Inflammatory macrophage treated with lipopolysaccharide for 4 hours (primary cell): Measurements from ENCODE around the gene LSP1.

ENCODE experiments used
- DNase-seq: peaks from one replicate; pipeline ENCODE4 v3.0.0-alpha.2; 2020

Gene LSP1

DNA sequence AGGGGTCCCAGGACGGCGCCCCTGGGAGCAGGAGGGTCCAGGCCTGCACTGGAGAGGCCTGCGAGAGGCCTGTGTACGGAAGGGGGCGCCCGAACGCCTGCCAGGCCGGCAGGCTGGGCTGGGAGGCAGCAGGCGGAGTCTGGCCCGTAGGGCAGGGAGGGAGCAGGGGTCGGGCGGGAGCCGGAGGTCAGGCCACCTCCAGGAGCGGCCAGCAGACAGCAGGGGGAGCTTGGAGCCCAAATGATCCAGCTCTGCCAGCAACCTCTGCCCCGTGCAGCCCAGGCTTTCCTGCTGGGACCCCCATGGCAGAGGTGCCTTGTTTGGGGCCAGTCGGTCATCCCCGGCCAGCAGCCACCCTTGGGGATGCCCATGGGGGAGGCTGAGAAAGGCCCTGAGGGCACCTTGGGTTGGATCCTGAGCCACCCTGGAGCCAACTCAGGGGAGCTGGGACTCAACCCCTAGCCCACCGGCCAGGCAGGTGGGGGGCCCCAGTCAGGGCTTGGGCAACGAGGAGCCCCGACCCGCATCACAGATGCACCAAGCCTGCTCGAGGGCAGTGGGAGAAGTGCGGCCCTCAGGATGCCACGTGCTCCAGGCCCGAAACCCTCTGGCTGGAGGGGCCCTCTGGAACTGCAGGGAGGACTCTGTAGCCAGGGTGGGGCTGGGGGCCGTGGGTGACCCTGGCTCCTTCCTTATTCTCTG, 27.7 kb upstream of the LSP1 start:
- peak; percentile 47 for DNase-seq

DNA sequence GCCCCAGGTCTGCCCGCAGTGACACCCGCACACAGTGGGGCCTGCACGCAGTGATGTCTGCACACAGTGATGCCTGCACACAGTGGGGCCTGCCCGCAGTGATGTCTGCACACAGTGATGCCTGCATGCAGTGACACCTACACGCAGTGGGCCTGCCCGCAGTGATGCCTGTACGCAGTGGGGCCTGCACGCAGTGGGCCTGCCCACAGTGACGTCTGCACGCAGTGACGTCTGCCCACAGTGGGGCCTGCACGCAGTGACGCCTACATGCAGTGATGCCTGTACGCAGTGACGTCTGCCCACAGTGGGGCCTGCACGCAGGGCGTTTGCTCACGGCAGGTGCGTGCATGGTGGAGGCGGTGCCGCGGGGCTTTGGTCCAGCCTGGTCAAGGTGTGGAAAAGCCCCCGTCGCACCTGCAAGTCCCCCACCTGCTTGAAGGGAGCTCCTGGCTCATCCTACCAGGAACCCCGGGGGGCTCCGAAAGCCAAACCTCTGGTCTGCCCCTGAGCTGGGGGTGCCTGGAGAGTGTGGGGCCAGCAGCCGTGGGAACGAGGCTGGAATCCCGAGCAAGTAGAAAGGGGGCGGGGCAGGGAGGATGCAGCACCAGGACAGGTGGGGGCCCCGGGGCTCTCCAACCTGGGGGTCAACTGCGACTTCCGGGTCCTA, 27.0 kb upstream of the LSP1 start:
- no peak for DNase-seq

DNA sequence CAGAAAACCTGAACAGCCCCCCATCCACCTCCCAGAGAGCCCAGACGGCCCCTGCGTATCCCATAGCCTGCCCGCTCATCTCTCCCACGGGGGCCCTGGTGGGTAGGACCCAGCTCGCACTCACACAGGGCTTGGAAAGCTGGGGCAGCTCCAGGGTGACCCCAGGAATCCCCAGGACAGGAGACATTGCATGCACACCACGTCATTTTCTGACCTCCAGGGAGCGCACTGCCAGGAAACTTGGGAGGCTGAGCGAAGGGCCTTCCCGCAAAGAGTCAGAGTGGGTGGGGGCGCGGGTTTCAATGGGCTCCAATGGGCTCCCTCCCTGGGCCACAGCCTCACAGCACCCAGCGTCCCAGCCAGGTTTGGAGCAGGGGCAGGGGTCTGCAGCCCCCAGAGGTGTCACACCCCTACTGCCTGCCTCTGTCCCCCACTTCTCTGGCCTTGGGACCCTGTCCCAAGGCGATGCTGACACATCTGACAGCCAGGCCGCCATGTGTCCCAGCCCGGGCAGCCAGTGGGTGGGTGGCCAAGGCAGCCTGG, 26.3 kb upstream of the LSP1 start:
- DNase-seq = no peak

DNA sequence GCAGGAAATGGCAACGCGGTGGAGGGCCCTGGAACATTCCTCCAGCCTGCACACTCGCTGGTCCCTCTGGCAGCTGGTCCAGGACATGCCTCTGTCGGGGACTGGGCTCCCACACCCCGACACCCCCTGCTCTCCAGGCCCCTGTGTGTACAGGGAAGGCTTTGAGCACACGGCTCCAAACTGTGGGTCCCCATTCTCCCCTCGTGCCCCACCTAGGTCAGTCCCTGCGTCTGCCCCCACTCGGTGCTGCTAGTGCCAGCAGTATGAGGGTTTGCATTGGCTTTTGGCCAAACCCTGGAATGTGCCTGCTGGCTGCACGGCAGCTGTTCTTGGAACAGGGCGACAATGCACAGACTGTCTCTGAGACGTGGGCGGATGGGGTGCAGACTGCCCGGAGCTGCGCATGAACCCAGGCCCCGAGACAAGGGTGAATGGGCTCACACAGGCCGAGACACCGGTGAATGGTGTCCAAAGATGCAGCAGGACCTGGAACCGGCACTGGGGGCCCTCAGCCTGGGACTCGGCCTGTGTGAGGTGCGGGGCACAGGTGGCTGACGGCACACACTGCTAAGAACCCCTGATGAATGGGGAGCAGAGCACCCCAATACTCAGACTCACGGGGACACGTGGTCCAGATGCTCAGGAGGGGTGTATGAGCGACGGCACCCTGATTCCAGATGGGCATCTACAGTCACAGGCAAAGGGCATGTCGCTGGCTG, 25.6 kb upstream of the LSP1 start:
- no peak for DNase-seq

DNA sequence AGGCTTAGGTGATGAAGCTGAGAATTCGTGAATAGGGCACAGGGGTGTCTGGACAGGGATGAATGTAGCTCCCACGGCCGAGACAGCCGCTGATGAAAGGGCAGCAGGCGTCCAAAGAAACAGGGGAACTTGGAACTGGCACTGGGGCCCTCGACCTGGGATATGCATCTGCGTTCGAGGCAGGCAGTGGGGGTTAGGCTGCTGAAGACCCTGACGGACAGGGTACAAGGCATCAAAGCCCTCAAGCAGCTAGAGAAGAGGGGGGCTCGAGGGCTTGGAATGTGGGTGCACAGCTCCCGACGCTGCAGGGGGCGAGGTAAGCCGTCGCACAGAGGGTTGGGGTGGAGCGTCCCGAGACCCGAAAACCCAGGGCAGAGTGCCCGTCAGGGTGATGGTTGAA, 25.0 kb upstream of the LSP1 start:
- DNase-seq = no peak

DNA sequence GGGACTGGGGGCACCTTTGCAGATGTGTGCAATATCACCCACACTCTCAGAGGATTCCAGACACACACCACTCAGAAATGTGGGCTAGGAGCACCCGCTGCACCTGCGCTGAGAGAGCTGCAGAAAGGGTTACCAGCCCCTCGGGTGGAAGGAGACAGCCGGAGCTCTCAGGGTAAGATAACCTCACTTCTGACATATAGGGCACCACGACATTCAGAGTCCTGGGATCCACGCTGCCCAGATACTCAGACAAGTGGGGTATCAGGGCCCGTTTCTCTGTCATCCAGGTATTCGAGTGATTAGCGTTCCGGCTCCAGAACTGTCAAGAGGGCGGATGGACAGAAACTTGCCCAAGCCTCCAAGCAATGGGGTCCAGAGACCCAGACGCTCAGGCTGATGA, 24.3 kb upstream of the LSP1 start:
- no peak for DNase-seq

DNA sequence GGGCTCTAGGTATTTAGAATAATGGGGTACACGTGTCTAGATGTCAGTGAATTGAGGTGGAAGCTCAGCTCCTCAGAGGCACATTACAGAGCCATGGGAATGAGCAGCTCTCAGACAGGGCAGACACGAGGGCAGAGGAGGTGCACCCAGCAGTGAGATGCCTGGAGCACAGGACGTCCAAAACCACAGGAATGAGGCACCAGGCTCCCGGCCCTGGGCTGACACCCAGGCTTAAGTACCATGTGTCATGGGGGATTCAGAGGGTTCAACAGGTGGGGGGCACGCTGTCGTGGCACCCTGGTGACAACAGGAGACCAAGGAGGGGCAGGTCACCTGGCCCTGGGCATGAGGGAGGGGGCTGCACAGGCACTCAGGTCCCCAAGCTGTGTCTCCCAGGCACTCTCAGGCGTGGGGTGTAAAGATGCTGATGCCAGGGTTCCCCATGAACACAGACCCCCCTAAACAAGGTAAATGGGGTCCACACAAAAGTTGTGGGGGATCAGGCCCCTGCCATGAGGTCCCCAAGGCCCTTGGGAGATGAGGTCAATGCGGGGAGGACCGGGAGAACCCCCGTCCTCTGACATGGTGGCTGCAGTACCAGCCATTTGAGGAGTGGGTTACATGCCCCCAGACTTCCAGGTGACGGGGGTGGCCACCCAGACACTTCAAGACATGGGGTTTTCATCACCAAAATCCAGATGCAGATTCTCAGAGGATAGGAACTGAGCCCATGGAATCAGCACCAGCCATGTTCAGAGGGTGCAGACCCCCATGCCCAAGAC, 23.7 kb upstream of the LSP1 start:
- no peak for DNase-seq

DNA sequence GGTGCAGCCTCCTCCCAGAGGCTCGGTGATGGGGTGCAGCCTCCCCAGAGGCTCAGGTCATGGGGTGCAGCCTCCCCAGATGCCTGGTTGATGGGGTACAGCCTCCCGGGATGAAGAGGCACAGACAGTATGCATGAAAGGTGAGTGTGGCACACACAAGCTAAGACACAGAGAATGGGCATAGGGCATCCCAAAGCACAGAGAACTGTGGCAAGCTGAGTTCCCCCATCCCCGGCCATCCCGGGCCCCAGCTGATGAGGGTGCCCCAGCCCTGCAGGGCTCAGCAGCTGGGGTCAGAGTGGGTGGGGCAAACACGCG, 22.9 kb upstream of the LSP1 start:
- no peak for DNase-seq

DNA sequence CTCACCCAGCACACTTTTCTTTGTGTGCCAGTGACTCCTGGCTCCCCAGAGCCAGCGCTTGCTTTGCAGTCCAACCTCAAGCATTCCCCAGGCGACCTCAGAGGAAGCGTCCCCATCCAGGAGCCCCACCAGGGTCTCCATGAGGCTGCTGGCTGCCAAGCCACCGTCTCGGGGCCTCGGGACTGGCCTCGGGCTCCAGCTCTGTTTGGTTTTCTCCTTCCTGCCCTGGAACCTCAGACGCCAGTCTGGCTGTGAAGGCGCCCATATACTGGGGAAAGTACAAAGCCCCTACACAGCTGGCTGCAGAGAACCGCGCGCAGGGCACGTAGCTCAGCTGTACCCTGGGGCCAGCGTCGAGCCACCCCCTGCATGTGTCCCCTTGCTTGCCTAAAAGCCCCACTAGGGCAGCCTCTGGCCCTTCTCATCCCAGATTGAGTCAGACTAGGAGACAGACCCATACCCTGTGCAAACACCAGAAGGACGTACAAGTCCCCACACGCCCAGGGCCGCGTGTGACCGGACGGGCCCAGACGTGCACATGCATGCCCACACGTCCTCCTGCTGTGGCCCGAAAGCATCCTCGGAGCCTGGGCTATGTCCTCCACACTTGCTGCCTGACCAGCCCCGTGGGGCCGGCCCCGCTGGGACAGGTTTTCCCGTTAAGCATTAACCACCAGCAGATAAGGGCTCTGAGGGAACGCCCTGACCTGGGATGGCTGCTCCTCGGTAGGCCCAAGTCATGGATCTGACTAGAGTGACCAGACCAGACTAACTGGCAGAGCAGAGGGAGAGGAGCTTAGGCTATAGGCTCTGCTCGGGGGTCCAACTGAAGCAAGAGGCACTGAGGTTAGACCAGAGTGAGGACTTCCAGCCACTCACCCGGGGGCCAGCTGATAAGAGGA, 22.3 kb upstream of the LSP1 start:
- DNase-seq = no peak

DNA sequence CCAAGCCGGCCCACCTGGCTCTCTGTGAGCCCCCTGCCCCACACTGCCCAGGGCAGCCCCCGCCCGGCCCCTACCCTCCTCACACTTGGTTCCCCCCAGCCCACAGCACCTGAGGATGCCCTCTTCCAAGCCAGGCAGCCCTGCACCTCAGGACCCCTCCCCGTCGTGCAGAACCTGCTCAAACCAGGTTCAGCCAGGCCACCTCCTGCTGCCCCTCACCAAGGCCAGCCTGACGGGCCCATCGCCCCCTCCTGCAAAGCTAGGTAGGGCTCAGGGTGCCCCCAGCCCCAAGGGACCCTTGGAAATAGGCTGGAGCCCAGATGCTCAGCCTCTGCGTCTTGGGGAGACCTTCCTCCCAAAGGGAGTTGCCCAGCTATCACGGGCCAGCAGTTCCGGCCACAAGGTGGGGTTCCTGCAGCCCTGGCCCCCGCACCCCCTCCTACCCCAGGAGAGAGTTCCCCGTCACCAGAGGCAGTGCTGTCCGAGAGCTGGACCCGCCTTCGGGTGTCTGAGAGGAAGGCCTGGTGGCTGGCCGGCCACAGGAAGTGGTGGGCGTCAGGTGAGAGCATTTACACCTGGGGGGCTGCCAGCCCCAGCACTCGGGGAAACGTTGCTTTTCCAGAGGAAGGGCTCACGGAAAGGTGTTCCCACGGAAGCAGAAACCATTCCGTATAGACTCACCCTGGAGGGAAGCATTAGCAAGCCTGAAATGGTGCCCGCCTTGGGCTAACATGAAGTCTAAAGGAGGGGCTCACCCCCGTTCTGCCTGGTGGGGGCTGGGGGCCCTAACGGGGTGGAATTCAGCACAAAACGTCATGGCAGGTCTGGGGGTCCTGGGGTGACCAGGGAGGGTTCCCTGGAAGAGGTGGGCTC, 21.3 kb upstream of the LSP1 start:
- DNase-seq = no peak

DNA sequence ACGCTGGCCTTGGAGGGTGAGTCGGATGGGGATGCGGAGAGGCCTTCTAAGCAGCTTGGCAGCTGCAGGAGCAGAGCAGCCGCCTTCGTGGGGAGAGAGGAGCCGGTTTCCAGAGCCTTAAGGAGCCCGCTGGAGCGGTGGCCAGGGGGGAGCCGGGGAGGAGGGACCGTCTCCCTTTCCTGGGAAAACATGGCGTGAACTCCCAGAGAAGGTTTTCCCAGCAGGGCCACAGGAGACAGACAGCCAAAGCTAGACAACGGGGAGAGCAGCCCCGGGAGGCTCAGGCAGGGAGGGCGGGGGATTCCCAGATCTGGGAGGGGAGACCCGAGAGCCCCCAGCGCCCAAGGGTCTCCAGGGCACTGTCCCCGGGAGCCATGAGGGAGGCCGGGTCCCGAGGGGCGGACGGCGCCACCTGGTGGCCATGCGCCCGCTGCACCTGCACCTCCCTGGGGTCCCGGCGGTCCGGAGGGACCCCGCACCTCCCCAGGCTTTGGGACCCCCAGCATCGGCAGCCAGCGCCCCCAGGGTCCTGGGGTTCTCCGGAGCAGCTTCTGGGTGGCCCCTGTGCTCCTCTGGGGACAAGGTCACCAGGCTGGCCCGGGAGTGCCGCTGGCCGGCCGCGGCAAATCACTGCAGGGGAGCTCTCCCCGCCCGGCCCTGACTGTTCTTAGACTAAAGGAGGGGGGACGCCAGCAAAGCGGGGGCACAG, 20.5 kb upstream of the LSP1 start:
- peak; percentile 19 for DNase-seq

DNA sequence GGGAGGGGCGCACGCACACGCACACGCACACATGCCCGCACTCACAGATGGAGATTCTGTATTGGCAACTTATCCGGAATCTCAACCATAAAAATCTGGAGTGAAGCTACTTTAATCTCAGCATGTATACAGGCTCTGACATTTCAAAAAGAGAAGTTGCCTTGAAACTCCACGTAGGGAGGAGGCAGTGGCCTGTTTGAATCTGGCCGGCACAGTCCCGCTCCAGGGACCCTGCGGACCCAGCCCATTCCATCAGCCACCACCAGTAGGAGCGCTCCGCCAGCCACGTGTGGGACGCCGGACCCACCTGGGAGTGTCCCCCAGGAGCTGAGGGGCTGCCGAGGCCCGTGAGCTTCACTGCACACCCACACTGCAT, 20.0 kb upstream of the LSP1 start:
- peak; percentile 21 for DNase-seq

DNA sequence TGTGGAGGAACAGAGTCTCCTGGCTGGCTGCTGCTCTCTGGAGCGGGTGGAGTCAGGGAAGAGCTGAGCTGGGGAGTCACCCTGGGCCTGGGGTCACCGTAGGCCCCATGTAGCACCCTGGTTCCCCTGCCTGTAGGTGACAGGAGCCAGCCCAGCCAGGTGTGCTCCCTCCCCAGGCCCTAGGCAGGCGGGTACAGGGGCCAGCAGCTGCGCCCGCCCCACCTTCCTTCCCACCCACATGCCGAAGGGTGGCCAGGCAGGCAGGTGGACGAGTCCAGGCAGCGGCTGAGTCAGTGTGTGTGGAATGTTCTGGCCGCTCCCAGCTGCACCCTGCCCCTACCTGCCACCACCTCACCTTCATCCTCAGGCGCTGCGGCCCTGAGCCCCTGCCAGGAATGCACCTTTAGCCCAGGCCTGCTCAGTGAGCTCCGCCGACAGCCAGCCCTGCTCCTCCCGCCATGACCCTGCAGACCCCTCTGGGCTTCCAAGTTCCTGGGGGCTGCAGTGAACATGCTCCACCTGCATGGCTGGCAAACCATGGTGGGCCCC, 18.7 kb upstream of the LSP1 start:
- no peak for DNase-seq

DNA sequence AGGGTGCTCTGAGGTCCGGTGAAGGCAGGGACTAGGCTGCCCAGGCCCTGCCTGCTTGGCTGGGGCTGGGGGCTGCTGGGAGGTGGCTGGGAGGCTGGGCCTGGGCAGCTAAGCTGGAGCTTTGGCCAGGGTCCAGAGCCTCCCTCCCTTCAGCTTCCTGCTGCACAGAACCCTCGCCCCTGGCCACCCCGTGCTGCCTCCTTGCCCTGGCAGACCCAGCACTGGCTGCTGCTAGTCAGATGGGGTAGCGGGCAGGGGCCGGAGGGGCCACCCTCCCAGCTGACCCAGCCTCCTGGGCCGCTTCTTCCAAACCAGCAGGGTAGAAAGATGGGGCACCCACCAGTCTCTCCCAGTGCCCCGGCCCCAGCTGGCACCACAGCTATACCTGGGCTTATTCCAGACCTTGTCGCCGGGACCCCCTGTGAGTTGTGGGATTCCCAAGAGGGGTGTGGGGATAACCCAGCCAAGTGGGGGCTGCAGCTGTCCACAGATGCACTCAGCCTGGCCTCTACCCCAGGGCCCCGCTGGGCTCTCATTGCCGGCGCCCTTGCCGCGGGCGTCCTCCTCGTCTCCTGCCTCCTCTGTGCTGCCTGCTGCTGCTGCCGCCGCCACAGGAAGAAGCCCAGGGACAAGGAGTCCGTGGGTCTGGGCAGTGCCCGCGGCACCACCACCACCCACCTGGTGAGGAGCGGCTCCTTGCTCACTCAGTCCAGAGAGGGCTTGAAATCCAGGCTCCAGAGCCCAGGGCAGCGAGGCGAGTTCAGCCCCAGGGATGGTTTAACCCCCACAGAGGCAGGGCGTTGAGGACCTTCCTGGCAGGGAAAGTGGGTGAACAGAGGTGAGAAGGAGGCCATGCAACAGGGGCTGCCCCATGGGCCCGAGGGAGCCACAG, 17.9 kb upstream of the LSP1 start, which contains the start of gene SYT8:
Gene SYT8, plus strand, starts transcription at position 212 of the 892 bp plus-strand sequence. Its CDS starts 116 bp downstream, at position 328.
- DNase-seq = no peak

DNA sequence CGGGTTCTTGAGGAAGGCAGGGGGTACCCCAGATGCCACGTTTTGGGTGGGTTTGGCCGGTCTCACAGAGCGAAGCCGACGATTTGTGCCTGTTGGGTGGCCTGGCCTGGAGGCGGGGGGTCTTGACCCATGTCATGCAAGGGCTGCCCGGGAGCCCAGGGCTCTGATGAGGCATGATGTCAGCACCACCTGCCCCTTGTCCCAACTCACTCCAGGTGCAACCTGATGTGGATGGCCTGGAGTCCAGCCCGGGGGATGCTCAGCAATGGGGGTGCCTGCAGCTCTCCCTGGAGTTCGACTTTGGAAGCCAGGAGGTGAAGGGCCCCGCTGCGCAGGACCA, 17.2 kb upstream of the LSP1 start:
- no peak for DNase-seq

DNA sequence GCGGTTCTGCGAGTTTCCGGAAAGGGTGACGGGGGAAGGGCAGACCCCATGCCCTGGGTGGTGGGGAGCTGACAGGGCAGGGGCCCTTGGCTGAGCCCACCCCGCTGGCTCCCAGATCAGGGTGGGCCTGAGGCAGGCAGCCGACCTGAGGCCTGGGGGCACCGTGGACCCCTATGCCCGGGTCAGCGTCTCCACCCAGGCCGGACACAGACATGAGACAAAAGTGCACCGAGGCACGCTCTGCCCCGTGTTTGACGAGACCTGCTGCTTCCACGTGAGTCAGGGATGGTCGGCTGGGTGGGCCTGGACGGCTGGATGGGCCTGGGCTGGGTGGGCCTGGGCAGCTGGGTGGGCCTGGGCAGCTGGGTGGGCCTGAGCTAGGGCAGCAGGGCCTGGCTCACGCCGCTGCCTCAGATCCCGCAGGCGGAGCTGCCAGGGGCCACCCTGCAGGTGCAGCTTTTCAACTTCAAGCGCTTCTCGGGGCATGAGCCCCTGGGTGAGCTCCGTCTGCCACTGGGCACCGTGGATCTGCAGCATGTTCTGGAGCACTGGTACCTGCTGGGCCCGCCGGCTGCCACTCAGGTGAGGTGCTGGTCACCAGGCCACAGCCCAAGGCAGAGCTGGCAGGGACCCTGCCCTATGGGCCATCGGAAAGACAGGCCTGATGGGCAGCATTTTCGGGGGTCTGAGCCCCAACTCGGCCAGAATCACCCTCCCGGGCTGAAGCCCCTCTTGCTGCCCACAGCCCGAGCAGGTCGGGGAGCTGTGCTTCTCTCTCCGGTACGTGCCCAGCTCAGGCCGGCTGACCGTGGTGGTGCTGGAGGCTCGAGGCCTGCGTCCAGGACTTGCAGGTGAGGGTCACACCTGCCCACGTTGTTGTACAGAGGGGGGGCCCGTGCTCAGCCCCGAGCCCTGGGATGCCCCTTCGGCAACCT, 16.6 kb upstream of the LSP1 start:
- no peak for DNase-seq

DNA sequence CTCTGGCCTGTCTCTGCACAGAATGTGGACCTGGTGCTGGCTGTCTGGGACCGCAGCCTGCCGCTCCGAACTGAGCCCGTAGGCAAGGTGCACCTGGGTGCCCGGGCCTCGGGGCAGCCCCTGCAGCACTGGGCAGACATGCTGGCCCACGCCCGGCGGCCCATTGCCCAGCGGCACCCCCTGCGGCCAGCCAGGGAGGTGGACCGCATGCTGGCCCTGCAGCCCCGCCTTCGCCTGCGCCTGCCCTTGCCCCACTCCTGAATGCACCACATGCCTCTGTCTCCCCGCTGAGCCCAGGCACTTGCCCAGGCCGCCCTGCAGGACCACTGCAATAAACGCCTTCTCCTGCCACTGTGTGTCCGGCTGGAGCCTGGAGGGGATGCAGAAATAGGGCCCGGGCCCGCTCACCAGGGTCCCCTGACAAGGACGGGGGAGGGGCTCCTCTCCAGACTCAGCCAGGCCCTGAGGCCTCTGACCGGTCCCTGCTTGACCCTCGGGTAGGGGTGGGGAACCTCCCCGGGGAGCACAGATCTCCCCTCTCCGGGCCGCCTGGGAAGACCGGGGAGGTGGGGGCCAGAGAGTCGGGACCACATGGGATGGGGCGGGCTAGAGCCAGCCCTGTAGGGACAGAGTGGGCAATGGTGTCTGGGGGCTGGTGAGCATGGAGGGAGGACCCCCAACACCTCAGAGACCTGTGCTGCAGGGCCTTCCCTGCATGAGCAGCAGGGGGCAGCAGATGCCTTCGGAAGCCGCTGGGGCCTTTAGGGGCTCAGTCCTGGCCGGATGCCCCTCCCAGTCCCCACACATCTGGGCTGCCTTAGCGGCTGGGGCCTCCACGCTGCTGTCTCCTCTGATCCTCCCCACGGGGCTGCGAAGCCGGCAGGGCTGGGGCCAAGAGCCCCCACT, 15.5 kb upstream of the LSP1 start:
- peak; percentile 53 for DNase-seq
